Heart left ventricle (tissue), 16 donors: ENCODE measurements around the gene UBE4A. TPM values are rescaled to one million over a fixed set of nuclear protein-coding genes. Genes with fewer than 3 reads are reported as not detected.
"Not testable (repeated sequence)": the region's sequence is repeated elsewhere in the genome, so short reads cannot be mapped to it uniquely, and the experiment has no call there.

Experiments
- ATAC-seq, 4 donors: fragments of 200-7000 bp; cut with Tn5 transposase; one replicate each; pipeline ENCODE4 v1.9.1; 2020 to 2022; ENCODE audit warnings: moderate library complexity in 4 of 4, mild to moderate bottlenecking in 3 of 4, moderate number of reproducible peaks in 1 of 4
- DNase-seq, 5 donors: peaks; one replicate each; pipeline ENCODE4 v3.0.0-alpha.2; 2020
- H3K27ac ChIP-seq, 12 donors: fragments of 200-600 bp; sonication (generic) in 4 of 12; one replicate each; pipeline versions ENCODE4 v1.5.0 to v1.8.0; 2016 to 2022; ENCODE audit warnings: mild to moderate bottlenecking in 2 of 12
- H3K27me3 ChIP-seq, 9 donors: fragments of 200-600 bp; sonication (generic) in 2 of 9; one replicate each; pipeline versions ENCODE4 v1.5.1 to v1.8.0; 2016 to 2022; ENCODE audit warnings: mild to moderate bottlenecking in 3 of 9
- H3K36me3 ChIP-seq, 9 donors: fragments of 200-600 bp; sonication (generic) in 2 of 9; one replicate each; pipeline versions ENCODE4 v1.5.0 to v1.8.0; 2018 to 2022; ENCODE audit warnings: mild to moderate bottlenecking in 2 of 9
- H3K4me1 ChIP-seq, 12 donors: fragments of 200-600 bp; sonication (generic) in 4 of 12; one replicate each; pipeline versions ENCODE4 v1.5.0 to v1.8.0; 2016 to 2022; ENCODE audit warnings: mild to moderate bottlenecking in 3 of 12
- H3K4me3 ChIP-seq, 12 donors: fragments of 200-600 bp; sonication (generic) in 4 of 12; one replicate each; pipeline versions ENCODE4 v1.5.0 to v1.8.0; 2017 to 2022; ENCODE audit warnings: mild to moderate bottlenecking in 9 of 12, moderate library complexity in 4 of 12
- H3K9me3 ChIP-seq, 12 donors: fragments of 200-600 bp; sonication (generic) in 4 of 12; one replicate each; pipeline versions ENCODE4 v1.5.0 to v1.8.0; 2016 to 2022; ENCODE audit warnings: mild to moderate bottlenecking in 1 of 12
- CTCF ChIP-seq, 12 donors: fragments of 200-600 bp; sonication (generic) in 4 of 12; IDR thresholded peaks; one replicate each; pipeline versions ENCODE4 v1.5.0 to v1.8.0; 2018 to 2022; ENCODE audit warnings: antibody characterized with exemption in 12 of 12, mild to moderate bottlenecking in 5 of 12
- POLR2A ChIP-seq, 2 donors: fragments of 450-650 bp; IDR thresholded peaks; one replicate each; pipeline ENCODE4 v1.6.1; 2017; ENCODE audit warnings: antibody characterized with exemption in 2 of 2, mild to moderate bottlenecking in 2 of 2, moderate library complexity in 2 of 2
- WGBS, 4 donors: extraction: QIAGEN DNeasy Blood & Tissue Kit in 2 of 4; methylation state at CpG; one replicate each; pipeline versions ENCODE4 v1.1.5 to v1.1.7; 2013 to 2018; 5-methylcytosine and 5-hydroxymethylcytosine counted together
- intact Hi-C, 10 donors: fragments of 100-400 bp; cut with DNase I; formaldehyde crosslinking; loops; one replicate each; pipeline versions ENCODE4 v1.11.1 to v1.14.2; 2022
- polyA plus RNA-seq, 2 donors: library from polyadenylated mRNA; stranded (reverse); fragments of 200-250 nt; gene quantifications; one replicate each; pipeline ENCODE4 v1.2.3, GENCODE V29; 2013
- total RNA-seq, 9 donors: library from RNA; depleted of rRNA in 2 of 9; stranded (reverse); fragments of >200 nt in 2 of 9; fragmentation: NEBNext Ultra II Directional in 3 of 9; extraction: Animal tissue kit (Norgen Biotek cat#: 25700) in 3 of 9; gene quantifications; one replicate each; pipeline versions ENCODE4 v1.1.0 to v1.2.4, GENCODE V29; 2016 to 2023
- donor health status: ischemic (EF 13 %, LVEDD 7.1; RV severe dilation, severe dysfunction).
- donor health status: healthy with polysubstance abuse.
- donor health status: DM: no; HTN: yes; CAD: no.
- donor health status: DM: no; HTN: no; CAD: no.
- donor health status: ischemic (EF 25% LVEDD 6.9; RV normal size, moderate dysfunction).
- donor health status: ischemic (EF 25% LVEDD 5.7; RV mildly dilated, moderate dysfunction).
- donor health status: healthy.
- donor health status: DM: yes; HTN: yes; CAD: no.
- donor health status: ischemic (EF 35%, LVEDD 5.7; RV mildly dilated, moderate dysfunction).
- donor health status: nonischemic (EF 11% LVEDD 7.7; RV severe dilation, severe dysfunction).
- donor health status: DM: yes; HTN: yes; CAD: no.
- donor health status: PGD.
- donor health status: ischemic (EF 29% LVEDD 5.4; RV normal size, mild dysfunction).
- donor health status: nonischemic (EF 23%, LVEDD 6.1; RV moderate dilation, normal function).

The UBE4A gene
- total and polyA plus RNA-seq, 11 donors, result 13.0 to 50.3 (median 39.7) TPM

DNA sequence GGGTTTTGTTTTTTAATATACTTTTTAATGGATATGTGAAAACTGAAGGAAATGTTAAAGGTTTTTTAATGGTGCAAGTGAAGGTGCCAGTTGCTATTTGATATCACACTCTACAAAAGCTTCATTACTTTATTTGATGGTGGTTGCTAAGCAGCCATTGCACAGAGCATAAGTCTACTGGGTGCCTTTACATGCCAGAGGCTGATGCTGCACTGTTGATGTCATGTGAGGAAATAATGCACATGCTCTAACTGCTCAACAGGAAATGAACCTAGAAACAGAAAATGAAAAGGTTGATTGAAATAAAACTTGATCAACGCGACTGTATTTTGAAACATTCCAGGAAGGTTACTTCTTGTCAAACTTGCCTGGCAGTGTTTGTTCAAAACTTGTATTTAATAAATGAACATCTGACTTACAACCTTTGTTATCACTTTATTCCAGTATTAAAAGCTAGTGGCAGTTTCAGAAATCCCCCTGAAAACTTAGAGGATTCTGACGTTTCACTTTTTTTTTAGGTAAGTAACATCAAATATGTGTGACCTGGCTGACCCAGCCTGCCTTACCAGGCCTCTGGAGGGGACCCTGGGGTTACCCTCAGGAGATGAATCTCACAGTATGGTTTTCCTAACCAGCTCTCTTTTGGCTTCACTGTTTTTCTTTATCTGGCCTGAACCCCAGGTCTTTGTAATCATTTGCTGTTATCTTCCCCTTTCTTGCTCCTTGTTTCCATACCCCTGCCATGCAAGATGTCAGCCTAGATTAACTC lies 39.6 kb downstream of the UBE4A start:
- DNase-seq (no peak), ATAC-seq (no peak)
- Histone ChIP-seq H3K9me3 (no peaks in the 10 kb centered on the region), H3K4me3 (no peak overlapping the region), H3K36me3 (peaks cover 0 to 55% (median 37%) of the 10 kb centered on the region in 9 donors), H3K27me3 (no peaks in the 10 kb centered on the region), H3K4me1 (peaks cover 0 to 35% (median 22%) of the 10 kb centered on the region in 12 donors), H3K27ac (peak overlapping the region in 2 of 12 donors; percentile 89 to 94)
- 60 to 76% (median 63%) methylated on average over 3 of the region's 3 CpGs for WGBS, 4 donors
- TF ChIP-seq CTCF (IDR thresholded peaks at IDR 0.05), result no peak
- TF ChIP-seq POLR2A (IDR thresholded peaks at IDR 0.05), result no peak
- intact Hi-C loops, result loop anchor here in 1 of 10 donors (5.0 kb wide), 1 partner anchor 363 kb away; no protein-coding TSS in a partner anchor

- intact Hi-C loops, result loop anchor here (1.0 to 5.0 kb wide), 6 partner anchors 33 to 87 kb away; partner anchors contain the start of gene KMT2A (in 8 of the 10)
- WGBS, 4 donors, result 0 to 1% (median 0%) methylated on average over 51 of the region's 51 CpGs
Observed at GRCh38 chr11:118401151-118401879, 41.9 kb downstream of the UBE4A start, which contains the start of gene ATP5MG. TSS of gene ATP5MG (plus strand) at chr11:118401606. CDS start at chr11:118401666, 60 bp downstream.

GRCh38 chr11:118401880-118402590 lies 42.6 kb downstream of the UBE4A start:
- Histone ChIP-seq H3K4me1 (peaks cover 2 to 58% (median 48%) of the 10 kb centered on the region in 12 donors), H3K36me3 (peaks cover 0 to 52% (median 33%) of the 10 kb centered on the region in 9 donors), H3K27ac (peak overlapping the region; percentile 88 to 95 (median 93)), H3K4me3 (peak overlapping the region; percentile 76 to 98 (median 83)), H3K9me3 (no peaks in the 10 kb centered on the region), H3K27me3 (no peaks in the 10 kb centered on the region)
- WGBS, 4 donors, result 1 to 2% (median 2%) methylated on average over 22 of the region's 22 CpGs
- intact Hi-C loops, result loop anchor here (1.0 to 5.0 kb wide), 6 partner anchors 33 to 87 kb away; partner anchors contain the start of gene KMT2A (in 8 of the 10)
- DNase-seq (no peak), ATAC-seq (peak; percentile 10 to 59 (median 34))
- TF ChIP-seq CTCF (IDR thresholded peaks at IDR 0.05), result no peak
- no peak for TF ChIP-seq POLR2A (IDR thresholded peaks at IDR 0.05)

More at GRCh38 chr11:118401151-118401879, 41.9 kb downstream of the UBE4A start, which contains the start of gene ATP5MG:
- peaks cover 2 to 50% (median 41%) of the 10 kb centered on the region in 12 donors for H3K4me1 ChIP-seq
- H3K36me3 ChIP-seq, result peaks cover 0 to 52% (median 35%) of the 10 kb centered on the region in 9 donors
- H3K4me3 ChIP-seq, result peak within 1 kb of the TSS; percentile 76 to 98 (median 83)
- no peaks in the 10 kb centered on the region for H3K9me3 ChIP-seq
- no peaks in the 10 kb centered on the region for H3K27me3 ChIP-seq
- ATAC-seq, result peak; percentile 76 to 90 (median 86)
- peak within 1 kb of the TSS; percentile 88 to 95 (median 93) for H3K27ac ChIP-seq
- peak in 1 of 2 donors; percentile 68 for TF ChIP-seq POLR2A (IDR thresholded peaks at IDR 0.05)
- peak in 5 of 12 donors; percentile 11 to 39 (median 36) for TF ChIP-seq CTCF (IDR thresholded peaks at IDR 0.05)
- peak; percentile 92 to 95 (median 95) for DNase-seq

GRCh38 chr11:118402594-118402993 lies 43.2 kb downstream of the UBE4A start:
- intact Hi-C loops, result loop anchor here in 7 of 10 donors (5.0 kb wide), 2 partner anchors 35 to 85 kb away; partner anchors contain the start of gene KMT2A (in 6 of the 7)
- not testable (repeated sequence) for ATAC-seq

More at GRCh38 chr11:118402594-118402993, 43.2 kb downstream of the UBE4A start:
- not testable (repeated sequence) for H3K27me3 ChIP-seq, DNase-seq, H3K9me3 ChIP-seq
- H3K36me3 ChIP-seq, result peaks cover 0 to 52% (median 33%) of the 10 kb centered on the region in 9 donors
- 67 to 72% (median 69%) methylated on average over 7 of the region's 7 CpGs for WGBS, 4 donors
- H3K4me1 ChIP-seq, result peaks cover 2 to 62% (median 53%) of the 10 kb centered on the region in 12 donors
- H3K4me3 ChIP-seq, result peak overlapping the region; percentile 2 to 98 (median 82)
- H3K27ac ChIP-seq, result peak overlapping the region in 11 of 12 donors; percentile 88 to 95 (median 93)
